SK-N-SH (cell line): ENCODE measurements around the gene TEAD2. TPM values are rescaled to one million over a fixed set of nuclear protein-coding genes. Genes with fewer than 3 reads are reported as not detected.

Experiments used
- CTCF ChIA-PET: fragments of 300-600, 350-600 bp; formaldehyde crosslinking; extraction: SDS; loops from one replicate; lab custom pipeline; 2021; lab: Yijun Ruan, JAX
- POLR2A ChIA-PET: fragments of 350-600 bp; sonication (Branson Sonifier 250); formaldehyde crosslinking; extraction: SDS; loops from one replicate; lab custom pipeline; 2020; ENCODE audit warnings: antibody characterized with exemption, inconsistent platforms; lab: Yijun Ruan, JAX
- DNase-seq: peaks from one replicate; pipeline ENCODE4 v3.0.0; 2012
- H2AFZ ChIP-seq: fragments of 200-600 bp; sonication (generic); 2 replicates; pipeline ENCODE4 v1.8.1; 2016; ENCODE audit warnings: antibody characterized with exemption, mild to moderate bottlenecking, low read depth
- H3F3A ChIP-seq: fragments of 200-600 bp; sonication (generic); replicated peaks from 2 replicates; pipeline ENCODE3; 2016; ENCODE audit warnings: antibody characterized with exemption, mild to moderate bottlenecking; ENCODE audit not compliant: insufficient read depth
- H3K27ac ChIP-seq, 2 experiments: fragments of 200-500 bp in 1 of 2; fragments of 200-600 bp in 1 of 2; sonication (Bioruptor generic) in 1 of 2; sonication (generic), shearing (Covaris generic) in 1 of 2; 2 replicates each; pipeline versions ENCODE4 v1.5.1 to v1.6.1; 2014 to 2016; ENCODE audit warnings: low read depth in 2 of 2, inconsistent platforms in 1 of 2, low read length in 1 of 2, mild to moderate bottlenecking in 1 of 2, mixed read lengths in 1 of 2
- H3K27me3 ChIP-seq: fragments of 200-600 bp; sonication (generic), shearing (Covaris generic); 2 replicates; pipeline ENCODE4 v1.6.1; 2016; ENCODE audit warnings: mixed run types; ENCODE audit not compliant: insufficient read depth
- H3K36me3 ChIP-seq, 2 experiments: fragments of 200-500 bp in 1 of 2; fragments of 200-600 bp in 1 of 2; sonication (Bioruptor generic) in 1 of 2; sonication (generic) in 1 of 2; replicated peaks in 1 of 2; 2 replicates each; pipeline versions ENCODE3 to v1.5.1; 2014 to 2016; ENCODE audit warnings: low read length in 1 of 2, mild to moderate bottlenecking in 1 of 2; ENCODE audit not compliant: insufficient read depth in 2 of 2, control insufficient read depth in 1 of 2
- H3K4me1 ChIP-seq, 2 experiments: fragments of 200-500 bp in 1 of 2; fragments of 200-600 bp in 1 of 2; sonication (Bioruptor generic) in 1 of 2; sonication (generic), shearing (Covaris generic) in 1 of 2; 2 replicates each; pipeline versions ENCODE4 v1.5.1 to v1.6.1; 2014 to 2016; ENCODE audit warnings: low read depth in 1 of 2, low read length in 1 of 2, mixed run types in 1 of 2; ENCODE audit not compliant: insufficient read depth in 2 of 2, control insufficient read depth in 1 of 2
- H3K4me2 ChIP-seq: fragments of 200-600 bp; sonication (generic), shearing (Covaris generic); 2 replicates; pipeline ENCODE4 v1.6.1; 2017; ENCODE audit warnings: mixed run types
- H3K4me3 ChIP-seq, 2 experiments: fragments of 200-500 bp in 1 of 2; fragments of 200-600 bp in 1 of 2; sonication (Bioruptor generic) in 1 of 2; sonication (generic), shearing (Covaris generic) in 1 of 2; 2 replicates each; pipeline versions ENCODE4 v1.5.1 to v1.8.1; 2014 to 2016; ENCODE audit warnings: low read depth in 2 of 2, inconsistent platforms in 1 of 2, low read length in 1 of 2, mild to moderate bottlenecking in 1 of 2, mixed read lengths in 1 of 2, moderate library complexity in 1 of 2
- H3K79me2 ChIP-seq: fragments of 200-600 bp; sonication (generic); 2 replicates; pipeline ENCODE4 v1.8.1; 2017; ENCODE audit warnings: mild to moderate bottlenecking; ENCODE audit not compliant: insufficient read depth
- H3K9ac ChIP-seq: fragments of 200-600 bp; sonication (generic); 2 replicates; pipeline ENCODE4 v1.6.1; 2017; ENCODE audit warnings: mixed run types
- H3K9me2 ChIP-seq: fragments of 200-600 bp; sonication (generic); 2 replicates; pipeline ENCODE4 v1.6.1; 2017; ENCODE audit warnings: mixed run types
- H3K9me3 ChIP-seq: fragments of 200-600 bp; sonication (generic); 2 replicates; pipeline ENCODE4 v1.6.1; 2017; ENCODE audit warnings: mixed run types, mild to moderate bottlenecking, moderate library complexity
- H4K20me1 ChIP-seq: fragments of 200-600 bp; sonication (generic); 2 replicates; pipeline ENCODE4 v1.6.1; 2017; ENCODE audit warnings: mild to moderate bottlenecking, mixed run types; ENCODE audit not compliant: insufficient read depth
- CHD2 ChIP-seq: fragments of 150-350 bp; IDR thresholded peaks from 2 replicates; pipeline ENCODE4 v1.6.1; 2018; ENCODE audit warnings: low read length; ENCODE audit not compliant: partially characterized antibody
- CTCF ChIP-seq: fragments of 200-600 bp; sonication (generic); IDR thresholded peaks from 2 replicates; pipeline ENCODE4 v1.6.1; 2017; ENCODE audit warnings: antibody characterized with exemption, mild to moderate bottlenecking, moderate library complexity
- ELF1 ChIP-seq: IDR thresholded peaks from 2 replicates; pipeline ENCODE4 v1.4.0; 2012
- EP300 ChIP-seq, 2 experiments: IDR thresholded peaks; 2 replicates each; pipeline versions ENCODE4 v1.4.0 to v1.6.1; 2012; ENCODE audit warnings: borderline replicate concordance in 1 of 2, low read depth in 1 of 2, low read length in 1 of 2
- EZH2phosphoT487 ChIP-seq: fragments of 200-600 bp; sonication (generic); IDR thresholded peaks from 2 replicates; pipeline ENCODE4 v1.6.1; 2017; ENCODE audit warnings: low read depth, mixed run types, mild to moderate bottlenecking, antibody characterized with exemption, moderate library complexity, borderline replicate concordance
- FOSL2 ChIP-seq: IDR thresholded peaks from 2 replicates; pipeline ENCODE4 v1.4.0; 2012; ENCODE audit warnings: low read depth, mild to moderate bottlenecking, moderate library complexity, borderline replicate concordance
- FOXJ3 ChIP-seq: sonication (generic); formaldehyde crosslinking; IDR thresholded peaks from 2 replicates; pipeline ENCODE4 v1.5.1; 2020; ENCODE audit warnings: mild to moderate bottlenecking, missing genetic modification reagents
- FOXM1 ChIP-seq: IDR thresholded peaks from 2 replicates; pipeline ENCODE4 v1.4.0; 2012; ENCODE audit warnings: low read depth, mild to moderate bottlenecking
- GABPA ChIP-seq: IDR thresholded peaks from 2 replicates; pipeline ENCODE4 v1.4.0; 2012; ENCODE audit warnings: low read depth, mild to moderate bottlenecking
- MEF2A ChIP-seq: IDR thresholded peaks from 2 replicates; pipeline ENCODE4 v1.4.0; 2012; ENCODE audit warnings: low read depth, borderline replicate concordance
- NFIC ChIP-seq: IDR thresholded peaks from 2 replicates; pipeline ENCODE4 v1.4.0; 2012; ENCODE audit warnings: borderline replicate concordance
- NRF1 ChIP-seq: IDR thresholded peaks from 2 replicates; pipeline ENCODE4 v1.6.1; 2012; ENCODE audit warnings: low read depth, mild to moderate bottlenecking, low read length
- POLR2AphosphoS5 ChIP-seq: IDR thresholded peaks from 2 replicates; pipeline ENCODE4 v1.6.1; 2012; ENCODE audit warnings: low read depth, low read length
- RAD21 ChIP-seq: IDR thresholded peaks from 2 replicates; pipeline ENCODE4 v1.6.1; 2012; ENCODE audit warnings: mild to moderate bottlenecking, low read length
- RFX5 ChIP-seq: IDR thresholded peaks from 2 replicates; pipeline ENCODE4 v1.6.1; 2012; ENCODE audit warnings: mild to moderate bottlenecking, improper control_type of control experiment, low read length
- TAF1 ChIP-seq: IDR thresholded peaks from 2 replicates; pipeline ENCODE4 v1.6.1; 2012; ENCODE audit warnings: low read depth, mild to moderate bottlenecking, low read length, moderate library complexity, borderline replicate concordance
- TEAD4 ChIP-seq: IDR thresholded peaks from 2 replicates; pipeline ENCODE4 v1.4.0; 2012; ENCODE audit warnings: mild to moderate bottlenecking, borderline replicate concordance; ENCODE audit not compliant: insufficient read depth
- YY1 ChIP-seq: IDR thresholded peaks from 2 replicates; pipeline ENCODE4 v1.4.0; 2012; ENCODE audit warnings: low read depth, mild to moderate bottlenecking
- WGBS: methylation state at CpG from one replicate; pipeline ENCODE4 v1.1.6; 2017; ENCODE audit warnings: low lambda C conversion rate; 5-methylcytosine and 5-hydroxymethylcytosine counted together
- polyA plus RNA-seq, 3 experiments: library from polyadenylated mRNA; depleted of rRNA; stranded (reverse); fragments of >200 nt; gene quantifications; 2 replicates each; pipeline ENCODE4 v1.2.3, GENCODE V29; 2012
- TF ChIP-seq, protein P1 (sequence below): fragments of 150-350 bp; IDR thresholded peaks from 2 replicates; pipeline ENCODE4 v1.6.1; 2017; ENCODE audit warnings: antibody characterized with exemption, low read length, low read depth, borderline replicate concordance
- TF ChIP-seq, protein P2 (sequence below): IDR thresholded peaks from 2 replicates; pipeline ENCODE4 v1.4.0; 2012; ENCODE audit warnings: low read depth
- TF ChIP-seq, protein P3 (sequence below): IDR thresholded peaks from 2 replicates; pipeline ENCODE4 v1.6.1; 2012; ENCODE audit warnings: mild to moderate bottlenecking, low read depth, low read length, moderate library complexity

TEAD2 gene
- polyA plus RNA-seq, 1 of the 3 experiments (the other 2 are of a cell fraction): 27.9 TPM

DNA sequence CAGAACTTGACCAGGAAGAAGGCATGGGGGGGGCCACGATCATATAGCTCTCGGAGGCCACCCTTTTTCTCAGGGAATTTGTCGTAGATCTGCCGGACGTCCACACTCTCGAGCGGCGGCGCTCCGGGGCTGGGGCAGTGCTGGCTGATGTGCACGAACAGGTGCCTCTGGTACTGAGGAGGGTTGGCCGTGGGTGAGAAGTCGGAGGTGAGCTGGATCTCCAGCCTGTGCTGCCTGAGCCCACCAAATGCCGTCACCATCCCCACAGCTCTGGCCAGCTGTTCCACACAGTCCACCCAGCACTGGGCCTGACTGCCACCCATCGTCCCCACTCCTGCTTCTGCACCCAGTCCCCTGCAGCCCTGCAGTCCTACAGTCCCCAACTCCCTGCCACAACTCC, 15.0 kb downstream of the TEAD2 start (continued):
- TF ChIP-seq, protein P1, sequence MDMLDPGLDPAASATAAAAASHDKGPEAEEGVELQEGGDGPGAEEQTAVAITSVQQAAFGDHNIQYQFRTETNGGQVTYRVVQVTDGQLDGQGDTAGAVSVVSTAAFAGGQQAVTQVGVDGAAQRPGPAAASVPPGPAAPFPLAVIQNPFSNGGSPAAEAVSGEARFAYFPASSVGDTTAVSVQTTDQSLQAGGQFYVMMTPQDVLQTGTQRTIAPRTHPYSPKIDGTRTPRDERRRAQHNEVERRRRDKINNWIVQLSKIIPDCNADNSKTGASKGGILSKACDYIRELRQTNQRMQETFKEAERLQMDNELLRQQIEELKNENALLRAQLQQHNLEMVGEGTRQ: no peak
- no peak for TF ChIP-seq CHD2
- TF ChIP-seq GABPA: no peak

GRCh38 chr19:49344505-49345423, 17.5 kb downstream of the TEAD2 start:
- Histone ChIP-seq H3K9me3 (no peaks in the 10 kb centered on the region), H3K4me2 (no peak overlapping the region), H3K9ac (no peak overlapping the region), H2AFZ (no peak overlapping the region), H3K27me3 (no peaks in the 10 kb centered on the region), H3F3A (peaks cover 3% of the 10 kb centered on the region), H3K27ac (no peak overlapping the region), H3K79me2 (no peaks in the 10 kb centered on the region), H4K20me1 (no peaks in the 10 kb centered on the region), H3K9me2 (no peaks in the 10 kb centered on the region), H3K4me1 (peaks cover 0 to under 1% of the 10 kb centered on the region in 2 experiments; a peak in 1 of 4 replicates), H3K36me3 (peaks cover 37 to 57% of the 10 kb centered on the region in 2 experiments), H3K4me3 (no peak overlapping the region)
- DNase-seq: no peak
- TF ChIP-seq RAD21 (no peak), EP300 (IDR thresholded peaks at IDR 0.05; ENCODE audit: borderline replicate concordance in 1 of 2, low read depth in 1 of 2, low read length in 1 of 2) (no peak), POLR2AphosphoS5 (no peak), YY1 (no peak), TEAD4 (no peak), MEF2A (no peak), ELF1 (no peak), TAF1 (no peak), FOXM1 (no peak), FOSL2 (no peak), EZH2phosphoT487 (no peak), RFX5 (no peak), GABPA (no peak), FOXJ3 (CRISPR knock-in tag) (no peak), CTCF (no peak), NFIC (no peak), NRF1 (no peak)
- TF ChIP-seq, protein P1: no peak
- TF ChIP-seq, protein P2, sequence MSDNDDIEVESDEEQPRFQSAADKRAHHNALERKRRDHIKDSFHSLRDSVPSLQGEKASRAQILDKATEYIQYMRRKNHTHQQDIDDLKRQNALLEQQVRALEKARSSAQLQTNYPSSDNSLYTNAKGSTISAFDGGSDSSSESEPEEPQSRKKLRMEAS: no peak
- TF ChIP-seq, protein P3, sequence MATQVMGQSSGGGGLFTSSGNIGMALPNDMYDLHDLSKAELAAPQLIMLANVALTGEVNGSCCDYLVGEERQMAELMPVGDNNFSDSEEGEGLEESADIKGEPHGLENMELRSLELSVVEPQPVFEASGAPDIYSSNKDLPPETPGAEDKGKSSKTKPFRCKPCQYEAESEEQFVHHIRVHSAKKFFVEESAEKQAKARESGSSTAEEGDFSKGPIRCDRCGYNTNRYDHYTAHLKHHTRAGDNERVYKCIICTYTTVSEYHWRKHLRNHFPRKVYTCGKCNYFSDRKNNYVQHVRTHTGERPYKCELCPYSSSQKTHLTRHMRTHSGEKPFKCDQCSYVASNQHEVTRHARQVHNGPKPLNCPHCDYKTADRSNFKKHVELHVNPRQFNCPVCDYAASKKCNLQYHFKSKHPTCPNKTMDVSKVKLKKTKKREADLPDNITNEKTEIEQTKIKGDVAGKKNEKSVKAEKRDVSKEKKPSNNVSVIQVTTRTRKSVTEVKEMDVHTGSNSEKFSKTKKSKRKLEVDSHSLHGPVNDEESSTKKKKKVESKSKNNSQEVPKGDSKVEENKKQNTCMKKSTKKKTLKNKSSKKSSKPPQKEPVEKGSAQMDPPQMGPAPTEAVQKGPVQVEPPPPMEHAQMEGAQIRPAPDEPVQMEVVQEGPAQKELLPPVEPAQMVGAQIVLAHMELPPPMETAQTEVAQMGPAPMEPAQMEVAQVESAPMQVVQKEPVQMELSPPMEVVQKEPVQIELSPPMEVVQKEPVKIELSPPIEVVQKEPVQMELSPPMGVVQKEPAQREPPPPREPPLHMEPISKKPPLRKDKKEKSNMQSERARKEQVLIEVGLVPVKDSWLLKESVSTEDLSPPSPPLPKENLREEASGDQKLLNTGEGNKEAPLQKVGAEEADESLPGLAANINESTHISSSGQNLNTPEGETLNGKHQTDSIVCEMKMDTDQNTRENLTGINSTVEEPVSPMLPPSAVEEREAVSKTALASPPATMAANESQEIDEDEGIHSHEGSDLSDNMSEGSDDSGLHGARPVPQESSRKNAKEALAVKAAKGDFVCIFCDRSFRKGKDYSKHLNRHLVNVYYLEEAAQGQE: no peak
- ChIA-PET POLR2A (no interaction called here), CTCF (no interaction called here)
- 84% methylated on average over 11 of the region's 11 CpGs for whole genome bisulfite sequencing
